PC-3 (cell line): Measurements from ENCODE around the gene AGR3.

Experiments used
- EZH2 ChIP-seq: fragments of 300-600 bp; sonication (generic); IDR thresholded peaks from one replicate; pipeline ENCODE4 v1.6.1; 2017; ENCODE audit warnings: antibody characterized with exemption, mild to moderate bottlenecking, low read length; ENCODE audit not compliant: unreplicated experiment
- TF ChIP-seq, protein P1 (sequence below): fragments of 300-600 bp; sonication (generic); conservative IDR thresholded peaks from 2 replicates; pipeline ENCODE4 v1.5.1; 2017; ENCODE audit warnings: antibody characterized with exemption, low read depth, mild to moderate bottlenecking, low read length

DNA sequence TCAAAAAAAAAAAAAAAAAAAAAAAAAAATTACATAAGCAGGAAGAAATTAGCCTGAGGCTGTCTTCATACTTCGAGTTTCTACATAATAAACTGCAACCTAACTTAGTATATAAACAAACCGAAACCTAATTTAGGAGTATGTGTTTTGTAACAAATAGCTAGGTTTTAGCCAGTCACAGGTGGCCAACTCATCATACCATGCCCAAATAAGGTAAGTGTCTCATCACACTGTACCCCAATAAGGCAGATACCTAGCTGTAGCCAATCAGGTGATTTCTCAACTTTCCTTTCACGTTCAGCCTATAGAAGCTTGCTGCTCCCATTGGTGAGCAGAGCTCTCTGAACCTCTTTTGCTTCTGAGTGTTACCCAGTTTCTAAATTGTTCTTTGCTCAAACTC is 63.1 kb downstream of the AGR3 start:
- TF ChIP-seq EZH2: no peak
- TF ChIP-seq, protein P1, sequence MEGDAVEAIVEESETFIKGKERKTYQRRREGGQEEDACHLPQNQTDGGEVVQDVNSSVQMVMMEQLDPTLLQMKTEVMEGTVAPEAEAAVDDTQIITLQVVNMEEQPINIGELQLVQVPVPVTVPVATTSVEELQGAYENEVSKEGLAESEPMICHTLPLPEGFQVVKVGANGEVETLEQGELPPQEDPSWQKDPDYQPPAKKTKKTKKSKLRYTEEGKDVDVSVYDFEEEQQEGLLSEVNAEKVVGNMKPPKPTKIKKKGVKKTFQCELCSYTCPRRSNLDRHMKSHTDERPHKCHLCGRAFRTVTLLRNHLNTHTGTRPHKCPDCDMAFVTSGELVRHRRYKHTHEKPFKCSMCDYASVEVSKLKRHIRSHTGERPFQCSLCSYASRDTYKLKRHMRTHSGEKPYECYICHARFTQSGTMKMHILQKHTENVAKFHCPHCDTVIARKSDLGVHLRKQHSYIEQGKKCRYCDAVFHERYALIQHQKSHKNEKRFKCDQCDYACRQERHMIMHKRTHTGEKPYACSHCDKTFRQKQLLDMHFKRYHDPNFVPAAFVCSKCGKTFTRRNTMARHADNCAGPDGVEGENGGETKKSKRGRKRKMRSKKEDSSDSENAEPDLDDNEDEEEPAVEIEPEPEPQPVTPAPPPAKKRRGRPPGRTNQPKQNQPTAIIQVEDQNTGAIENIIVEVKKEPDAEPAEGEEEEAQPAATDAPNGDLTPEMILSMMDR: no peak
